PFSK-1 (cell line): ENCODE measurements around the gene EIF2AK3.

Experiments
- FOXP2 ChIP-seq: optimal IDR thresholded peaks from 2 replicates; pipeline ENCODE3; 2011; ENCODE audit warnings: borderline replicate concordance, control low read depth, inconsistent platforms; ENCODE audit not compliant: insufficient read depth; ENCODE audit errors: extremely low read length, extremely low read depth
- POLR2AphosphoS5 ChIP-seq: IDR thresholded peaks from 2 replicates; pipeline ENCODE4 v1.6.1; 2012; ENCODE audit warnings: low read depth, mild to moderate bottlenecking, control low read depth, low read length, moderate library complexity
- SIN3A ChIP-seq: IDR thresholded peaks from 2 replicates; pipeline ENCODE4 v1.6.1; 2012; ENCODE audit warnings: mild to moderate bottlenecking, low read length, moderate library complexity, borderline replicate concordance; ENCODE audit not compliant: insufficient read depth
- TAF1 ChIP-seq: IDR thresholded peaks from 2 replicates; pipeline ENCODE4 v1.6.1; 2012; ENCODE audit warnings: low read length, control low read depth, borderline replicate concordance; ENCODE audit not compliant: insufficient read depth
- TF ChIP-seq, protein P1 (sequence below), 2 experiments: IDR thresholded peaks; 2 replicates each; pipeline versions ENCODE4 v1.6.1 to v1.8.0; 2011 to 2012; ENCODE audit warnings: low read depth in 2 of 2, low read length in 2 of 2, control low read depth in 1 of 2, inconsistent platforms in 1 of 2, mild to moderate bottlenecking in 1 of 2, moderate library complexity in 1 of 2; ENCODE audit not compliant: insufficient read depth in 1 of 2

EIF2AK3 gene

GRCh38 chr2:88658326-88658725, 31.1 kb upstream of the EIF2AK3 start:
- no peak for TF ChIP-seq POLR2AphosphoS5

DNA sequence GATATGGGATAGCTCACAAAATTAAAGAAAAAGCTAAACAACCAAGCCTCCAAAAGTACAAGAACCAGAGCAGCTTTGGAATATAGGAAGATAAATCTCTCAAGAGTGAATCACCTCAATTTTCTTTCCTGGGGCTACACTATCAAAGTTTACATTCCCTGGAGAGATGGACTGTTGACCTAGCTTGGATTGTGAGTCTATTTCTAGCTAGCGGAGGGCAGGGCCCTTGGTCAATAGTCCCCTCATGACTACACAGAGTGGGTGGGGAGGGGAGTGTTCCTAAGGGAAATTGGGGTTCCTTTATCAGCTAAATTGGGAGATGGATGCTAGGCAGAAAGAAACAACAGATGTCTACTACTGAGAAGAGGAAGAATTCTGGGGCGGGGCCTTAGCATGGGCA, 29.9 kb upstream of the EIF2AK3 start:
- no peak for TF ChIP-seq FOXP2
- no peak for TF ChIP-seq SIN3A
- no peak for TF ChIP-seq POLR2AphosphoS5
- TF ChIP-seq TAF1, result no peak
- TF ChIP-seq, protein P1, sequence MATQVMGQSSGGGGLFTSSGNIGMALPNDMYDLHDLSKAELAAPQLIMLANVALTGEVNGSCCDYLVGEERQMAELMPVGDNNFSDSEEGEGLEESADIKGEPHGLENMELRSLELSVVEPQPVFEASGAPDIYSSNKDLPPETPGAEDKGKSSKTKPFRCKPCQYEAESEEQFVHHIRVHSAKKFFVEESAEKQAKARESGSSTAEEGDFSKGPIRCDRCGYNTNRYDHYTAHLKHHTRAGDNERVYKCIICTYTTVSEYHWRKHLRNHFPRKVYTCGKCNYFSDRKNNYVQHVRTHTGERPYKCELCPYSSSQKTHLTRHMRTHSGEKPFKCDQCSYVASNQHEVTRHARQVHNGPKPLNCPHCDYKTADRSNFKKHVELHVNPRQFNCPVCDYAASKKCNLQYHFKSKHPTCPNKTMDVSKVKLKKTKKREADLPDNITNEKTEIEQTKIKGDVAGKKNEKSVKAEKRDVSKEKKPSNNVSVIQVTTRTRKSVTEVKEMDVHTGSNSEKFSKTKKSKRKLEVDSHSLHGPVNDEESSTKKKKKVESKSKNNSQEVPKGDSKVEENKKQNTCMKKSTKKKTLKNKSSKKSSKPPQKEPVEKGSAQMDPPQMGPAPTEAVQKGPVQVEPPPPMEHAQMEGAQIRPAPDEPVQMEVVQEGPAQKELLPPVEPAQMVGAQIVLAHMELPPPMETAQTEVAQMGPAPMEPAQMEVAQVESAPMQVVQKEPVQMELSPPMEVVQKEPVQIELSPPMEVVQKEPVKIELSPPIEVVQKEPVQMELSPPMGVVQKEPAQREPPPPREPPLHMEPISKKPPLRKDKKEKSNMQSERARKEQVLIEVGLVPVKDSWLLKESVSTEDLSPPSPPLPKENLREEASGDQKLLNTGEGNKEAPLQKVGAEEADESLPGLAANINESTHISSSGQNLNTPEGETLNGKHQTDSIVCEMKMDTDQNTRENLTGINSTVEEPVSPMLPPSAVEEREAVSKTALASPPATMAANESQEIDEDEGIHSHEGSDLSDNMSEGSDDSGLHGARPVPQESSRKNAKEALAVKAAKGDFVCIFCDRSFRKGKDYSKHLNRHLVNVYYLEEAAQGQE (IDR thresholded peaks at IDR 0.05; ENCODE audit: insufficient read depth in 1 of 2, low read depth in 2 of 2, low read length in 2 of 2), result no peak

DNA sequence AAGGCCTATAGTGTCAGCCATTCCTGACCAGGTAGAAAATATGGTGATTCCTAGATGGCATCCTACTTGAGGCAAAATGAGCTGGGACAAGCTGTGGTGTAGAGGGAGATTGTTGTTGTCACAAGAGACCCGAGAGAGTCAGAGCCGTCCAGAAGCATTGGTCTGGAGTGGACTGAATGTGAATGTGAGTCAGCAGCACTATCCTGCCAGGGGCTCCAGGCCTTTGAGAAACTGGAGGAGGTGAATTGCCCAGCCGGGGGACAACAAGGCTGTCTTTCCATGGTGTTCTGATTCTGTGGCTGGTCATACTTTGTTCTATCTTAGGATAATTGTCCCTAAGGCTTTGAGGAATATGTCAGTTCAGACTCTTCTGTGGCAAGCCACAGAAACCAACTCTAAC, 29.4 kb upstream of the EIF2AK3 start:
- TF ChIP-seq, protein P1 (IDR thresholded peaks at IDR 0.05; ENCODE audit: insufficient read depth in 1 of 2, low read depth in 2 of 2, low read length in 2 of 2), result no peak
- no peak for TF ChIP-seq FOXP2
- no peak for TF ChIP-seq SIN3A
- no peak for TF ChIP-seq POLR2AphosphoS5
- no peak for TF ChIP-seq TAF1

DNA sequence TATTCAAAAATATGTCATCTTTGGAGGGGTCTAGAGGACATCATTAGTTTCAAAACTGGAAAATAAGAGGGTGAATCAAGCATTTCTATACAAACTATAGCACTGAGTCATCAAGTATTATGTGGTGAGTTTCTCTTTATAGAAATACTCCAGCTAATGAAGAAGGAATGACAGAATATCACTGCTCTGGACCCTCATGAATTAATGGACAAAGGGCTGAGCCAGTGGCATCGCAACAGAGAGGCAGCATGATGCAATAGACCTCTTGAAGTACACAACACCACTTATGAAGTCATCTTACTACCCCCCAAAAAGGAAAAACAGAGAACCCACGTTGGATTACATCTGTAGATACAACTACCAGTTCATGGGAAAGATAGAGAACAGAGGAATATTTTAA, 27.4 kb upstream of the EIF2AK3 start:
- TF ChIP-seq POLR2AphosphoS5, result no peak
- TF ChIP-seq, protein P1 (IDR thresholded peaks at IDR 0.05; ENCODE audit: insufficient read depth in 1 of 2, low read depth in 2 of 2, low read length in 2 of 2), result no peak
- TF ChIP-seq TAF1, result no peak
- TF ChIP-seq FOXP2, result no peak
- TF ChIP-seq SIN3A, result no peak

GRCh38 chr2:88651646-88652045, 24.4 kb upstream of the EIF2AK3 start:
- TF ChIP-seq SIN3A, result no peak
- TF ChIP-seq POLR2AphosphoS5, result no peak
- TF ChIP-seq, protein P1 (IDR thresholded peaks at IDR 0.05; ENCODE audit: insufficient read depth in 1 of 2, low read depth in 2 of 2, low read length in 2 of 2), result no peak
- no peak for TF ChIP-seq FOXP2
- TF ChIP-seq TAF1, result no peak
